Measurements from ENCODE around the gene VASH2. TPM values are rescaled to one million over a fixed set of nuclear protein-coding genes. Genes with fewer than 3 reads are reported as not detected.
A peak's percentile ranks its signal among the peaks of the same experiment; 100 is the strongest.
"Not testable (repeated sequence)": the region's sequence is repeated elsewhere in the genome, so short reads cannot be mapped to it uniquely, and the experiment has no call there.

Gene VASH2
- total RNA-seq, 1 experiment from 2014 or later = 5.8 TPM

DNA sequence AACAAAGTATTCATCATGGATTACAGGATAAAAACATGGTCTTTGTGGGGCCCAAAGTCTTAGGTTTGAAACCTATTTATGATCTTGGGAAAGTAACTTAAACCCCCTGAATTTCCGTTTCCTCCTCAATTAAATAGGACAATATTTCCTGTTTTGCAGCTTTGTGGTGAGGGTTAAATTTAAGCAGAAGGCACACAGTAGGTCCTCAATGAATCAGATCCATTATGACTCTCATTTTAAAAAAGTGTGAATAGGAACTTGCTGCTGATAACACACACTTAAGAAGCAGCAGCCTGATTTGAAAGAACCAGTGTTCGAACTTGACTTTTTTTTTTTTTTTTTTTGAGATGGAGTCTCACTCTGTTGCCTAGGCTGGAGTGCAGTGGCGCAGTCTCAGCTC lies 41.4 kb upstream of the VASH2 start:
- Mint-ChIP-seq H3K9me3 (ENCODE audit: low read depth, unreplicated experiment) (no peaks in the 10 kb centered on the region), H3K4me1 (ENCODE audit: low read depth, unreplicated experiment) (no peaks in the 10 kb centered on the region), H3K27ac (ENCODE audit: unreplicated experiment) (no peak overlapping the region), H3K4me3 (ENCODE audit: low read depth, unreplicated experiment) (no peak overlapping the region), H3K27me3 (ENCODE audit: unreplicated experiment) (no peaks in the 10 kb centered on the region), H3K36me3 (ENCODE audit: insufficient read depth, unreplicated experiment) (no peaks in the 10 kb centered on the region)
- CTCF ChIA-PET = no interaction called here
- TF ChIP-seq, protein P1, sequence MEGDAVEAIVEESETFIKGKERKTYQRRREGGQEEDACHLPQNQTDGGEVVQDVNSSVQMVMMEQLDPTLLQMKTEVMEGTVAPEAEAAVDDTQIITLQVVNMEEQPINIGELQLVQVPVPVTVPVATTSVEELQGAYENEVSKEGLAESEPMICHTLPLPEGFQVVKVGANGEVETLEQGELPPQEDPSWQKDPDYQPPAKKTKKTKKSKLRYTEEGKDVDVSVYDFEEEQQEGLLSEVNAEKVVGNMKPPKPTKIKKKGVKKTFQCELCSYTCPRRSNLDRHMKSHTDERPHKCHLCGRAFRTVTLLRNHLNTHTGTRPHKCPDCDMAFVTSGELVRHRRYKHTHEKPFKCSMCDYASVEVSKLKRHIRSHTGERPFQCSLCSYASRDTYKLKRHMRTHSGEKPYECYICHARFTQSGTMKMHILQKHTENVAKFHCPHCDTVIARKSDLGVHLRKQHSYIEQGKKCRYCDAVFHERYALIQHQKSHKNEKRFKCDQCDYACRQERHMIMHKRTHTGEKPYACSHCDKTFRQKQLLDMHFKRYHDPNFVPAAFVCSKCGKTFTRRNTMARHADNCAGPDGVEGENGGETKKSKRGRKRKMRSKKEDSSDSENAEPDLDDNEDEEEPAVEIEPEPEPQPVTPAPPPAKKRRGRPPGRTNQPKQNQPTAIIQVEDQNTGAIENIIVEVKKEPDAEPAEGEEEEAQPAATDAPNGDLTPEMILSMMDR (IDR thresholded peaks at IDR 0.05; ENCODE audit: unreplicated experiment) = no peak
- intact Hi-C loops (cut with micrococcal nuclease; ENCODE audit: unreplicated experiment) = no loop called here
- DNase-seq = no peak
- BruUV-seq (replicated peaks) = no TSS peak

DNA sequence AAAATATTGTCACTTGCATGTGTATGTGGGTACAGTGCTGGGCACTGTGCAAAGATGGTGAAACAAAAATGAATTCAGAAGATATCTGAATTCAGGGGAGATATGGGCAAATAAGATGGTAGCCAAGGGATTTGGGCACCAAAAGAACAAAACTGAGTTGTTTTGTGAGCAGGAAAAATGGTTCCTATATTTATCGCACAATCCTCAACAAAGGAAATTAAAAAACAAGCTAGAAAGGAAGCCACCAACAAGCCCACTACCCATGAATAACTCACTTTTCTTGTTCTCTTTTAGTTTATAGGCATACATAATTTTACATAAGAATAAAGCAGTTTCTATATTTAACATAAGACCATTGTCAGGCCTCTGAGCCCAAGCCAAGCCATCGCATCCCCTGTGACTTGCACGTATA lies 40.7 kb upstream of the VASH2 start:
- CTCF ChIA-PET = no interaction called here
- Mint-ChIP-seq H3K4me1 (ENCODE audit: low read depth, unreplicated experiment) (no peaks in the 10 kb centered on the region), H3K27ac (ENCODE audit: unreplicated experiment) (no peak overlapping the region), H3K36me3 (ENCODE audit: insufficient read depth, unreplicated experiment) (no peaks in the 10 kb centered on the region), H3K27me3 (ENCODE audit: unreplicated experiment) (no peaks in the 10 kb centered on the region), H3K9me3 (ENCODE audit: low read depth, unreplicated experiment) (no peaks in the 10 kb centered on the region), H3K4me3 (ENCODE audit: low read depth, unreplicated experiment) (no peak overlapping the region)
- no peak for DNase-seq
- intact Hi-C loops (cut with micrococcal nuclease; ENCODE audit: unreplicated experiment) = no loop called here
- no TSS peak for BruUV-seq (replicated peaks)
- TF ChIP-seq, protein P1 (IDR thresholded peaks at IDR 0.05; ENCODE audit: unreplicated experiment) = no peak

DNA sequence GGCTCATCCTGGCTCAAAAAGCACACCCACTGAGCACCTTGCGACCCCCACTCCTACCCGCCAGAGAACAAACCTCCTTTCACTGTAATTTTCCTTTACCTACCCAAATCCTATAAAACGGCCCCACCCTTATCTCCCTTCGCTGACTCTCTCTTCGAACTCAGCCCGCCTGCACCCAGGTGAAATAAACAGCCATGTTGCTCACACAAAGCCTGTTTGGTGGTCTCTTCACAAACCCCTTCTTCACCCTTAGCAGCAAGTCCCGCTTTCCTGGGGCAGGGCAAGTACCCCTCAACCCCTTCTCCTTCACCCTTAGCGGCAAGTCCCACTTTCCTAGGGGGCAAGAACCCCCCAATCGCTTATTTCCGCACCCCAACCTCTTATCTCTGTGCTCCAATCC lies 40.1 kb upstream of the VASH2 start:
- H3K27me3 Mint-ChIP-seq (ENCODE audit: unreplicated experiment); H3K27ac Mint-ChIP-seq (ENCODE audit: unreplicated experiment); intact Hi-C loops (cut with micrococcal nuclease; ENCODE audit: unreplicated experiment); H3K4me1 Mint-ChIP-seq (ENCODE audit: low read depth, unreplicated experiment); H3K4me3 Mint-ChIP-seq (ENCODE audit: low read depth, unreplicated experiment); BruUV-seq (replicated peaks); CTCF ChIA-PET; H3K9me3 Mint-ChIP-seq (ENCODE audit: low read depth, unreplicated experiment); H3K36me3 Mint-ChIP-seq (ENCODE audit: insufficient read depth, unreplicated experiment); DNase-seq: not testable (repeated sequence)

DNA sequence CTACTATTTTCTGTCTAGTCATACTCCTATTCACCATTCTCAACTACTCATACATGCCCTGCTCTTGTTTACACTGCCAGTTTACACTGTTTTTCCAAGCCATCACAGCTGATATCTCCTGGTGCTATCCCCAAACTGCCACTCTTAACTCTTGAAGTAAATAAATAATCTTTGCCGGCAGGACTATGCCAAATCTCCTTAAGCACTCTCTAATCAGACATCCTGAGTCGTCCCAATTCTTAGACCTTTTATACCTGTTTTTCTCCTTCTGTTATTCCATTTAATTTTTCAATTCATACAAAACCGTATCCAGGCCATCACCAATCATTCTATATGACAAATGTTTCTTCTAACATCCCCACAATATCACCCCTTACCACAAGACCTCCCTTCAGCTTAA lies 36.7 kb upstream of the VASH2 start:
- BruUV-seq (replicated peaks); H3K4me3 Mint-ChIP-seq (ENCODE audit: low read depth, unreplicated experiment); H3K9me3 Mint-ChIP-seq (ENCODE audit: low read depth, unreplicated experiment); CTCF ChIA-PET; H3K27ac Mint-ChIP-seq (ENCODE audit: unreplicated experiment); intact Hi-C loops (cut with micrococcal nuclease; ENCODE audit: unreplicated experiment); DNase-seq: not testable (repeated sequence)
- peaks cover 12% of the 10 kb centered on the region for H3K27me3 Mint-ChIP-seq (ENCODE audit: unreplicated experiment)
- H3K36me3 Mint-ChIP-seq (ENCODE audit: insufficient read depth, unreplicated experiment) = peaks cover 10% of the 10 kb centered on the region
- peaks cover 23% of the 10 kb centered on the region for H3K4me1 Mint-ChIP-seq (ENCODE audit: low read depth, unreplicated experiment)

DNA sequence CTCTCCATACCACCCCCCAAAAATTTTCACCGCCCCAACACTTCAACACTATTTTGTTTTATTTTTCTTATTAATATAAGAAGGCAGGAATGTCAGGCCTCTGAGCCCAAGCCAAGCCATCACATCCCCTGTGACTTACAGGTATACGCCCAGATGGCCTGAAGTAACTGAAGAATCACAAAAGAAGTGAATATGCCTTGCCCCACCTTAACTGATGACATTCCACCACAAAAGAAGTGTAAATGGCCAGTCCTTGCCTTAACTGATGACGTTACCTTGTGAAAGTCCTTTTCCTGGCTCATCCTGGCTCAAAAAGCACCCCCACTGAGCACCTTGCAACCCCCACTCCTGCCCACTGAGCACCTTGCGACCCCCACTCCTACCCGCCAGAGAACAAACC lies 36.2 kb upstream of the VASH2 start:
- H3K4me3 Mint-ChIP-seq (ENCODE audit: low read depth, unreplicated experiment); H3K9me3 Mint-ChIP-seq (ENCODE audit: low read depth, unreplicated experiment); DNase-seq; BruUV-seq (replicated peaks); CTCF ChIA-PET; intact Hi-C loops (cut with micrococcal nuclease; ENCODE audit: unreplicated experiment); H3K27ac Mint-ChIP-seq (ENCODE audit: unreplicated experiment): not testable (repeated sequence)
- Mint-ChIP-seq H3K4me1 (ENCODE audit: low read depth, unreplicated experiment) (peaks cover 23% of the 10 kb centered on the region), H3K36me3 (ENCODE audit: insufficient read depth, unreplicated experiment) (peaks cover 10% of the 10 kb centered on the region), H3K27me3 (ENCODE audit: unreplicated experiment) (peaks cover 12% of the 10 kb centered on the region)

DNA sequence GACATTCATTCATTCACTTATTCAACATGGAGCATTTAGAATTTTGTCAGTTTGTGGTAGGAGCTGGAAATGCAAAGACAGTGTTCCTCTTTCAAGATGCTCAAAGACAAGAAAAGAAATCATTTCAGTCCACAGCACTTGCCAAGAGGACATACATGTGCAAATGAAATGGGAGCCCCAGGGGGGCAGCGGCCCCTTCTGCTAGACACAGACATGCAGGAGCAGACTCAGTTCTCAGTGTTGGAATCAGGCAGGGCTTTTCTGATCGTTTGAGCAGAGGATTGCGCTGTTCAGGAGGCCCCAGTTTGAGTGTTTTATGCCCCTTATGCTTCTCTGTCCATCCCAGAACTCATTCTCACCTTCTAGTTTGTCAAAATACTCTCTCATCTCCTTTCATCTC lies 35.6 kb upstream of the VASH2 start:
- Mint-ChIP-seq H3K27ac (ENCODE audit: unreplicated experiment) (peak overlapping the region; percentile 53), H3K9me3 (ENCODE audit: low read depth, unreplicated experiment) (no peaks in the 10 kb centered on the region), H3K4me1 (ENCODE audit: low read depth, unreplicated experiment) (peaks cover 23% of the 10 kb centered on the region), H3K4me3 (ENCODE audit: low read depth, unreplicated experiment) (no peak overlapping the region), H3K27me3 (ENCODE audit: unreplicated experiment) (peaks cover 12% of the 10 kb centered on the region), H3K36me3 (ENCODE audit: insufficient read depth, unreplicated experiment) (peaks cover 10% of the 10 kb centered on the region)
- TF ChIP-seq, protein P1 (IDR thresholded peaks at IDR 0.05; ENCODE audit: unreplicated experiment) = no peak
- no TSS peak for BruUV-seq (replicated peaks)
- intact Hi-C loops (cut with micrococcal nuclease; ENCODE audit: unreplicated experiment) = loop anchor here (1.0 kb wide), 2 partner anchors 99 to 165 kb away; no protein-coding TSS in a partner anchor
- CTCF ChIA-PET = no interaction called here
- no peak for DNase-seq

Measured in Calu3 (cell line).